C4-2B (cell line): Measurements from ENCODE around the gene NHSL1.

Experiments
- ZFX ChIP-seq: fragments of 450-650 bp; IDR thresholded peaks from 2 replicates; pipeline ENCODE4 v1.6.1; 2017
- TF ChIP-seq, protein P1 (sequence below): fragments of 450-650 bp; conservative IDR thresholded peaks from 2 replicates; pipeline ENCODE4 v1.5.1; 2017; ENCODE audit warnings: mild to moderate bottlenecking

DNA sequence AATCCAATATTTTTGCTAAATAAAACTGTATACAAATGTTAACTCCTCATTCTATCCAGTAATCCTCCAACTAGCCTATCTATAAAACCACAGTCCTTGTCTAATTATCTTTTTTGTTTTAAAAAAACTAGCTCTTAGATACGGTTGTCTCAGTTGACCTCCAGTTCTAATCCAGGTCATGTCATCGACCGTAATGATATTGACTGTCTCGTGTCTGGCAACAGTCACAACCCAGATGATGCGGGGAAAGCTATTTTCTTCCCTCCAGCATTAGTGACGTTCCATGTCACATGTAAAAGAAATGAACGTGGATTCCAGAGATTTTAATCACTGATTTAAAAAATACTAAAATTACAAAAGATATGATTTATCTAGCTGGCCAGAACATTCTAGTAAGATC is 59.7 kb downstream of the NHSL1 start:
- TF ChIP-seq, protein P1, sequence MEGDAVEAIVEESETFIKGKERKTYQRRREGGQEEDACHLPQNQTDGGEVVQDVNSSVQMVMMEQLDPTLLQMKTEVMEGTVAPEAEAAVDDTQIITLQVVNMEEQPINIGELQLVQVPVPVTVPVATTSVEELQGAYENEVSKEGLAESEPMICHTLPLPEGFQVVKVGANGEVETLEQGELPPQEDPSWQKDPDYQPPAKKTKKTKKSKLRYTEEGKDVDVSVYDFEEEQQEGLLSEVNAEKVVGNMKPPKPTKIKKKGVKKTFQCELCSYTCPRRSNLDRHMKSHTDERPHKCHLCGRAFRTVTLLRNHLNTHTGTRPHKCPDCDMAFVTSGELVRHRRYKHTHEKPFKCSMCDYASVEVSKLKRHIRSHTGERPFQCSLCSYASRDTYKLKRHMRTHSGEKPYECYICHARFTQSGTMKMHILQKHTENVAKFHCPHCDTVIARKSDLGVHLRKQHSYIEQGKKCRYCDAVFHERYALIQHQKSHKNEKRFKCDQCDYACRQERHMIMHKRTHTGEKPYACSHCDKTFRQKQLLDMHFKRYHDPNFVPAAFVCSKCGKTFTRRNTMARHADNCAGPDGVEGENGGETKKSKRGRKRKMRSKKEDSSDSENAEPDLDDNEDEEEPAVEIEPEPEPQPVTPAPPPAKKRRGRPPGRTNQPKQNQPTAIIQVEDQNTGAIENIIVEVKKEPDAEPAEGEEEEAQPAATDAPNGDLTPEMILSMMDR: no peak
- no peak for TF ChIP-seq ZFX
